Measurements from ENCODE around the gene RASD1.

The RASD1 gene

GRCh38 chr17:17505610-17506171 lies 9.5 kb upstream of the RASD1 start:
- Histone ChIP-seq H3F3A (ENCODE audit: control insufficient read depth, insufficient read depth) (no peaks in the 10 kb centered on the region), H3K9me2 (replicated peaks; ENCODE audit: control insufficient read depth, low read length) (no peaks in the 10 kb centered on the region), H3K27me3 (ENCODE audit: control insufficient read depth, low read length) (no peaks in the 10 kb centered on the region), H4K20me1 (ENCODE audit: control insufficient read depth, insufficient read depth, low read depth, low read length) (no peaks in the 10 kb centered on the region), H3K4me3 (ENCODE audit: low read length) (no peak overlapping the region), H3K9me3 (ENCODE audit: control insufficient read depth, insufficient read depth, low read length) (no peaks in the 10 kb centered on the region), H3K27ac (ENCODE audit: low read depth, low read length) (no peak overlapping the region), H3K4me2 (ENCODE audit: low read length) (no peak overlapping the region), H3K4me1 (ENCODE audit: control insufficient read depth, low read length) (peaks cover 5% of the 10 kb centered on the region; the same call in 1 of the 2 replicates), H3K36me3 (ENCODE audit: control insufficient read depth, low read length) (no peaks in the 10 kb centered on the region), H3K79me2 (ENCODE audit: control insufficient read depth, low read length) (no peaks in the 10 kb centered on the region)
- TF ChIP-seq EZH2phosphoT487 (IDR thresholded peaks at IDR 0.05; ENCODE audit: borderline replicate concordance, low read length), result no peak
- no peak for TF ChIP-seq CTCF (IDR thresholded peaks at IDR 0.05; ENCODE audit: low read depth, low read length, poor library complexity, severe bottlenecking)

DNA sequence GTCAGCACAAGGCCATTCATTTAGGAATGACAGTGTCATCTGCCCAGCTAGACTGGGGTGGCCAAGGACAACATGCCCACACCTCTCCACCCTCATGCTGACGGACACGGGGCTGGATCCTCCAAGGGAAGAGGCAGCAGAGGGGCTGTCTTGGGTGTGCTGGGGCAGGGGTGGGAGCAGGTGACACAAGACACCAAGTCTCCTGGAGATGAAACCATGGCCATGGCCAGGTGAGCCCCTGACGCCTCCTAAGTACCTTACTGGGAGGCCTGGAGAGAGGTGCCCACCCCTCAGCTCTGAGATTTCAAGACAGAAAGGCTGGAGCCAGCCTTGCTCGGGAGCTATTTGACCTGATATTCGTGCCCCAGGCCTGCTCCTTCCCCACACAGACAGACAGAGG lies 9.0 kb upstream of the RASD1 start:
- Histone ChIP-seq H3K9me2 (replicated peaks; ENCODE audit: control insufficient read depth, low read length) (no peaks in the 10 kb centered on the region), H3F3A (ENCODE audit: control insufficient read depth, insufficient read depth) (no peaks in the 10 kb centered on the region), H3K4me1 (ENCODE audit: control insufficient read depth, low read length) (peaks cover 5% of the 10 kb centered on the region; the same call in 1 of the 2 replicates), H3K79me2 (ENCODE audit: control insufficient read depth, low read length) (no peaks in the 10 kb centered on the region), H3K4me3 (ENCODE audit: low read length) (no peak overlapping the region), H3K36me3 (ENCODE audit: control insufficient read depth, low read length) (no peaks in the 10 kb centered on the region), H3K27me3 (ENCODE audit: control insufficient read depth, low read length) (no peaks in the 10 kb centered on the region), H4K20me1 (ENCODE audit: control insufficient read depth, insufficient read depth, low read depth, low read length) (no peaks in the 10 kb centered on the region), H3K27ac (ENCODE audit: low read depth, low read length) (no peak overlapping the region), H3K4me2 (ENCODE audit: low read length) (no peak overlapping the region), H3K9me3 (ENCODE audit: control insufficient read depth, insufficient read depth, low read length) (no peaks in the 10 kb centered on the region)
- TF ChIP-seq CTCF (IDR thresholded peaks at IDR 0.05; ENCODE audit: low read depth, low read length, poor library complexity, severe bottlenecking) (no peak), EZH2phosphoT487 (IDR thresholded peaks at IDR 0.05; ENCODE audit: borderline replicate concordance, low read length) (no peak)

DNA sequence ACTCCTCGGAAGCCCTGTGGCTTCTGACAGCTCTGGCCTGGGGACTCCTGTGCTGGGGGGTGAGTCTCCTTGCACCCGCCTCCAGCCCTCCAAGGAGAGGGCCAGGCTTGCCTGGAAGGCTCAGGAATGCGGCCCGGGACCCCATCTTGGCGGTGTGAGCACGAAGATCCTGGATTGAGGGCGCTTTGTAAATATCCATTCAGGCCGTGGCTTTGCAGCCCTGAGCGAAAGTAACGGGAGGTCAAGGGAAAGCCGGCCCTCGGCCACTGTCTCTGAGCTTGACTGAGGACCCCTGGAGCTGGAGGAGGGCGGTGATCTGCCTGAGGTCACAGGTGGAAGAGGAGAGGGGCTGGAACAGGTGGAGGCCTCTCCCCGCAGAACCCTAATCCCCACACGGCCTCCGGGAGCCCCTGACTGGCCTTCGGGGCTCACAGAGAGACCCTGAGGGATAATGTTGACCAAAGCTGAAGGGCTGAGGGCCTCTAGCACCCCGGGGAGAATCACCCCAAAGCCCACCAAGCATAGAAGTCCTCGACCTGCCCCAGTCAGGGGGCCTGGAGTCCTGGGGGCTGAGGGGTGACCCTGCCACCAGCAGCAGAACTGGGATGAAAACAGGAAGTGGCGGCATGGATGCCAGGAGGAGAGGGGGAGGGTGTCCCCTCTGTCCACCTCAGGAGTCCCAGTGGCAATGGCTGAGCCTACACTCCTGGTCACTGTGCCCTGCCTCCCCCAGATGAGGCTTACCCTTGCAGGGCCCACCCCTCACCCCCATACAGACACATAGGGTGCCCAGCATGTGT lies 8.3 kb upstream of the RASD1 start:
- Histone ChIP-seq H3F3A (ENCODE audit: control insufficient read depth, insufficient read depth) (no peaks in the 10 kb centered on the region), H4K20me1 (ENCODE audit: control insufficient read depth, insufficient read depth, low read depth, low read length) (no peaks in the 10 kb centered on the region), H3K27me3 (ENCODE audit: control insufficient read depth, low read length) (no peaks in the 10 kb centered on the region), H3K4me2 (ENCODE audit: low read length) (no peak overlapping the region), H3K9me2 (replicated peaks; ENCODE audit: control insufficient read depth, low read length) (no peaks in the 10 kb centered on the region), H3K36me3 (ENCODE audit: control insufficient read depth, low read length) (no peaks in the 10 kb centered on the region), H3K9me3 (ENCODE audit: control insufficient read depth, insufficient read depth, low read length) (no peaks in the 10 kb centered on the region), H3K4me3 (ENCODE audit: low read length) (no peak overlapping the region), H3K4me1 (ENCODE audit: control insufficient read depth, low read length) (no peaks in the 10 kb centered on the region), H3K79me2 (ENCODE audit: control insufficient read depth, low read length) (no peaks in the 10 kb centered on the region), H3K27ac (ENCODE audit: low read depth, low read length) (no peak overlapping the region)
- no peak for TF ChIP-seq EZH2phosphoT487 (IDR thresholded peaks at IDR 0.05; ENCODE audit: borderline replicate concordance, low read length)
- no peak for TF ChIP-seq CTCF (IDR thresholded peaks at IDR 0.05; ENCODE audit: low read depth, low read length, poor library complexity, severe bottlenecking)
